Stomach (tissue), 9 donors: ENCODE measurements around the gene TTC28. TPM values are rescaled to one million over a fixed set of nuclear protein-coding genes. Genes with fewer than 3 reads are reported as not detected.

Source experiments
- DNase-seq, 2 donors: peaks; one replicate each; pipeline versions ENCODE4 v3.0.0 to v3.0.0-alpha.2; 2013 to 2019
- H3K27ac ChIP-seq, 5 donors: fragments of 200-600 bp in 4 of 5; sonication (generic) in 4 of 5; one replicate each; pipeline ENCODE4 v1.5.1; 2013 to 2019; ENCODE audit warnings: mild to moderate bottlenecking in 1 of 5, moderate library complexity in 1 of 5
- H3K27me3 ChIP-seq, 3 donors: fragments of 200-600 bp; sonication (generic); one replicate each; pipeline ENCODE4 v1.5.1; 2017 to 2019; ENCODE audit warnings: mixed run types in 1 of 3
- H3K36me3 ChIP-seq, 4 donors: fragments of 200-600 bp; sonication (generic); 1 replicate in 3 of 4; 2 replicates in 1 of 4; pipeline ENCODE4 v1.5.1; 2016 to 2019
- H3K4me1 ChIP-seq, 4 donors: fragments of 200-600 bp; sonication (generic); one replicate each; pipeline ENCODE4 v1.5.1; 2016 to 2019
- H3K4me3 ChIP-seq, 4 donors: fragments of 200-600 bp; sonication (generic) in 3 of 4; one replicate each; pipeline ENCODE4 v1.5.1; 2016 to 2019; ENCODE audit warnings: mild to moderate bottlenecking in 1 of 4
- H3K9me3 ChIP-seq, 4 donors: fragments of 200-600 bp; sonication (generic); one replicate each; pipeline ENCODE4 v1.5.1; 2016 to 2019
- CTCF ChIP-seq, 7 experiments: fragments of 450-650 bp in 4 of 7; fragments of 200-600 bp in 3 of 7; sonication (generic) in 3 of 7; IDR thresholded peaks; one replicate each; pipeline ENCODE4 v1.5.1; 2016 to 2019; ENCODE audit warnings: antibody characterized with exemption in 7 of 7, control low read depth in 2 of 7, mild to moderate bottlenecking in 1 of 7
- EP300 ChIP-seq: sonication (generic); formaldehyde crosslinking; IDR thresholded peaks from one replicate; pipeline ENCODE4 v1.6.1; 2017; ENCODE audit warnings: antibody characterized with exemption
- POLR2A ChIP-seq, 4 donors: fragments of 450-650 bp; IDR thresholded peaks; one replicate each; pipeline ENCODE4 v1.6.1; 2016; ENCODE audit warnings: antibody characterized with exemption in 4 of 4, control low read depth in 2 of 4, mild to moderate bottlenecking in 1 of 4, moderate library complexity in 1 of 4
- POLR2AphosphoS5 ChIP-seq, 3 donors: sonication (generic); formaldehyde crosslinking; IDR thresholded peaks; one replicate each; pipeline ENCODE4 v1.6.1; 2016; ENCODE audit warnings: antibody characterized with exemption in 3 of 3
- WGBS, 5 donors: extraction: QIAGEN DNeasy Blood & Tissue Kit in 3 of 5; methylation state at CpG; one replicate each; pipeline versions ENCODE4 v1.1.5 to v1.1.7; 2013 to 2018; 5-methylcytosine and 5-hydroxymethylcytosine counted together
- intact Hi-C: fragments of 100-400 bp; cut with DNase I; formaldehyde crosslinking; loops from one replicate; pipeline ENCODE4 v1.15.1; 2023; ENCODE audit warnings: low total_unique reads
- polyA plus RNA-seq, 3 donors: library from polyadenylated mRNA; stranded (reverse); fragments of 200-250 nt; gene quantifications; one replicate each; pipeline ENCODE4 v1.2.3, GENCODE V29; 2013
- total RNA-seq, 5 donors: library from RNA; depleted of rRNA; stranded (reverse); fragments of >200 nt; gene quantifications; one replicate each; pipeline versions ENCODE4 v1.1.0 to v1.2.3, GENCODE V29; 2014 to 2016
- donor health status: healthy with polysubstance abuse.
- donor health status: Bipolar disorder and iron deficiency.
- donor health status: healthy.

TTC28 gene
- total and polyA plus RNA-seq, 8 donors = 1.7 to 53.4 (median 24.6) TPM

GRCh38 chr22:27982106-27982505 lies 697.5 kb downstream of the TTC28 start:
- H3K9me3 ChIP-seq = no peaks in the 10 kb centered on the region
- intact Hi-C loops = no loop called here
- H3K36me3 ChIP-seq = peaks cover 14 to 64% (median 58%) of the 10 kb centered on the region in 4 donors
- no peak overlapping the region for H3K4me3 ChIP-seq
- no peak overlapping the region for H3K27ac ChIP-seq
- peak in 1 of 2 donors; percentile 15 for DNase-seq
- 95 to 98% (median 97%) methylated on average over 14 to 15 of the region's 15 CpGs for WGBS, 5 donors
- H3K4me1 ChIP-seq = peaks cover 0 to 6% (median 3%) of the 10 kb centered on the region in 4 donors
- H3K27me3 ChIP-seq = no peaks in the 10 kb centered on the region
- TF ChIP-seq EP300 (no peak), POLR2AphosphoS5 (IDR thresholded peaks at IDR 0.05) (no peak), POLR2A (IDR thresholded peaks at IDR 0.05) (no peak), CTCF (IDR thresholded peaks at IDR 0.05) (no peak)

- no peaks in the 10 kb centered on the region for H3K27me3 ChIP-seq
- peak in 1 of 2 donors; percentile 36 for DNase-seq
- TF ChIP-seq EP300 = no peak
- TF ChIP-seq POLR2A (IDR thresholded peaks at IDR 0.05) = no peak
- no peak for TF ChIP-seq POLR2AphosphoS5 (IDR thresholded peaks at IDR 0.05)
- 80 to 88% (median 85%) methylated on average over 7 of the region's 7 CpGs for WGBS, 5 donors
- no peak overlapping the region for H3K27ac ChIP-seq
- H3K4me1 ChIP-seq = peaks cover 0 to 6% (median 3%) of the 10 kb centered on the region in 4 donors
- intact Hi-C loops = no loop called here
- no peaks in the 10 kb centered on the region for H3K9me3 ChIP-seq
- H3K36me3 ChIP-seq = peaks cover 14 to 49% (median 43%) of the 10 kb centered on the region in 4 donors
- no peak overlapping the region for H3K4me3 ChIP-seq
These were observed 699.1 kb downstream of the TTC28 start for GRCh38 chr22:27980424-27981148.

- DNase-seq = no peak
- Histone ChIP-seq H3K4me3 (no peak overlapping the region), H3K27ac (no peak overlapping the region), H3K9me3 (no peaks in the 10 kb centered on the region), H3K36me3 (peaks cover 14 to 31% (median 26%) of the 10 kb centered on the region in 4 donors), H3K27me3 (no peaks in the 10 kb centered on the region), H3K4me1 (peaks cover 0 to 6% (median 5%) of the 10 kb centered on the region in 4 donors)
- TF ChIP-seq POLR2A (IDR thresholded peaks at IDR 0.05) (no peak), EP300 (no peak), POLR2AphosphoS5 (IDR thresholded peaks at IDR 0.05) (no peak), CTCF (IDR thresholded peaks at IDR 0.05) (no peak)
- WGBS, 5 donors = 67 to 72% (median 72%) methylated on average over 5 of the region's 5 CpGs
- intact Hi-C loops = no loop called here
These were observed 700.8 kb downstream of the TTC28 start for GRCh38 chr22:27978802-27979201.

DNA sequence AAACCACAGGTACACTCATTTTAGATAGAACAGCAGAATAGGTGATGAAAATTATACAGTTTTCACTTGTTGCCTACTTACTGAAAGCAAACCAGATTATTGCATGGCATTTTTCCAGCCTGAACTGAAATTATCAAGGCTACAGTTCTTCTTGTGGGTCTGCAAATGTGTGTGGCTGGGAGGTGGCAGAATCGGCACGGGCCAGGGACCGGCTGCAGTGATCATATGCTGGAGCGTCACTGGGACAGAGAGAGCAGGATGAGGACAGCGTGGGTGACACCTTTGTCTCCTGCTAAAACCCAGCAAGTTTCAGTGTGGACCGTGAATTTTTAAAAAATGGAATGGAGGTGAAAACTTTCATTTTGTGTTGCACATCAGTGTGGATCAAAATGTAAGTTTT lies 701.3 kb downstream of the TTC28 start:
- intact Hi-C loops = no loop called here
- Histone ChIP-seq H3K4me3 (no peak overlapping the region), H3K27me3 (no peaks in the 10 kb centered on the region), H3K9me3 (no peaks in the 10 kb centered on the region), H3K4me1 (peaks cover 0 to 10% (median 7%) of the 10 kb centered on the region in 4 donors), H3K27ac (no peak overlapping the region), H3K36me3 (peaks cover 14 to 26% (median 22%) of the 10 kb centered on the region in 4 donors)
- TF ChIP-seq CTCF (IDR thresholded peaks at IDR 0.05) = no peak
- no peak for TF ChIP-seq EP300
- TF ChIP-seq POLR2AphosphoS5 (IDR thresholded peaks at IDR 0.05) = no peak
- no peak for TF ChIP-seq POLR2A (IDR thresholded peaks at IDR 0.05)
- 79 to 95% (median 90%) methylated on average over 6 of the region's 6 CpGs for whole genome bisulfite sequencing, 5 donors
- DNase-seq = no peak

DNA sequence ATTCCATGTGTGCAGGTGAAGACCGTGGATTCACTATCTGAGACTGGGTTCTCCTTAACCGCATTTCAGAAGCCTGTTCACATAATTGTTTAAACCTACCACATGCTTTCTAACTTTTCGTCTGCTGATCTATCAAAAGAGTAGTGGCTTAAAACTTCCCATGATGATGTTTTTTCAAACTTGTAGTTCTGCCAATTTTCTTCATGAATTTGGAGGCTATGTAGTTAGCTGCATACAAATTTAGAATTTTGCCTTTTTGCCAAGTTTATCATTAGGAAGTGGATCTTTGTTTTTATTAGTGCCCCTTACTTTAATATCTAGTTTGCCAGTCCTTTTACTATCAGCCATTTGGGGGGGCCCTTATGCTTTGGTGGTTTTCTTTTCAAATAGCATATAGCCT lies 703.1 kb downstream of the TTC28 start:
- 75 to 81% (median 77%) methylated on average over 3 of the region's 3 CpGs for WGBS, 5 donors
- intact Hi-C loops = no loop called here
- Histone ChIP-seq H3K4me1 (peaks cover 0 to 16% (median 11%) of the 10 kb centered on the region in 4 donors), H3K27ac (no peak overlapping the region), H3K27me3 (no peaks in the 10 kb centered on the region), H3K36me3 (peaks cover under 1 to 9% (median 5%) of the 10 kb centered on the region in 4 donors), H3K4me3 (no peak overlapping the region), H3K9me3 (no peaks in the 10 kb centered on the region)
- peak in 1 of 2 donors; percentile 28 for DNase-seq
- TF ChIP-seq EP300 (no peak), POLR2A (IDR thresholded peaks at IDR 0.05) (no peak), CTCF (IDR thresholded peaks at IDR 0.05) (no peak), POLR2AphosphoS5 (IDR thresholded peaks at IDR 0.05) (no peak)
